GM12878 (cell line): ENCODE results near the gene FADS3. TPM values are rescaled to one million over a fixed set of nuclear protein-coding genes. Genes with fewer than 3 reads are reported as not detected.

Experiments
- ATAC-seq: fragments of 200-7000 bp; cut with Tn5 transposase; 3 replicates; pipeline ENCODE4 v1.9.1; 2020; ENCODE audit warnings: mild to moderate bottlenecking, moderate library complexity
- BruUV-seq: library from RNA; stranded (reverse); fragments of 400-500 nt; replicated peaks from 2 replicates; lab custom pipeline; 2021; lab: Mats Ljungman, UMichigan
- CTCF ChIA-PET: fragments of 300-600 bp; sonication (Branson Sonifier 250); formaldehyde crosslinking; extraction: SDS; loops from one replicate; lab custom pipeline; 2021; ENCODE audit warnings: inconsistent platforms; lab: Yijun Ruan, JAX
- POLR2A ChIA-PET: fragments of 350-600 bp; formaldehyde crosslinking; extraction: SDS; loops from one replicate; lab custom pipeline; 2021; ENCODE audit warnings: inconsistent platforms; lab: Charles Lee
- RAD21 ChIA-PET: fragments of 300-600 bp; sonication (Branson Sonifier 250); formaldehyde crosslinking; loops from one replicate; lab custom pipeline; 2023; ENCODE audit warnings: antibody characterized with exemption; ENCODE audit not compliant: unreplicated experiment; lab: Charles Lee
- SMC1A ChIA-PET: fragments of 300-600 bp; sonication (Branson Sonifier 250); formaldehyde crosslinking; loops from one replicate; lab custom pipeline; 2023; ENCODE audit not compliant: unreplicated experiment, uncharacterized antibody; lab: Charles Lee
- DNase-seq: peaks from one replicate; pipeline ENCODE4 v3.0.0-alpha.2; 2011; ENCODE audit warnings: low read depth, low spot score
- FAIRE-seq: peaks from 3 replicates; lab custom pipeline; 2011; peaks lifted over from hg19 to GRCh38; lab: Jason Lieb, UNC
- H2AFZ ChIP-seq: 2 replicates; pipeline ENCODE4 v1.6.0; 2011; ENCODE audit warnings: low read depth, low read length, control low read depth; ENCODE audit not compliant: control insufficient read depth
- H3K27ac ChIP-seq: 2 replicates; pipeline ENCODE4 v1.5.1; 2011; ENCODE audit warnings: control low read depth; ENCODE audit not compliant: control insufficient read depth, insufficient read depth
- H3K27me3 ChIP-seq, 2 experiments: replicated peaks in 1 of 2; 2 replicates each; pipeline versions ENCODE4 v1.6.0 to v1.6.1; 2011; ENCODE audit warnings: low read length in 1 of 2; ENCODE audit not compliant: control insufficient read depth in 2 of 2, insufficient read depth in 2 of 2
- H3K36me3 ChIP-seq, 2 experiments: 2 replicates each; pipeline ENCODE4 v1.5.1; 2011; ENCODE audit warnings: low read length in 1 of 2; ENCODE audit not compliant: control insufficient read depth in 2 of 2, insufficient read depth in 2 of 2
- H3K4me1 ChIP-seq: 2 replicates; pipeline ENCODE4 v1.6.1; 2011; ENCODE audit warnings: mild to moderate bottlenecking, low read length, moderate library complexity, mixed read lengths; ENCODE audit not compliant: control insufficient read depth, insufficient read depth
- H3K4me2 ChIP-seq: 2 replicates; pipeline ENCODE4 v1.6.0; 2011; ENCODE audit warnings: control low read depth; ENCODE audit not compliant: control insufficient read depth, insufficient read depth
- H3K4me3 ChIP-seq: fragments of 200-600 bp; sonication (generic); 2 replicates; pipeline ENCODE4 v1.5.1; 2016
- H3K79me2 ChIP-seq: 2 replicates; pipeline ENCODE4 v1.6.0; 2011; ENCODE audit warnings: low read length; ENCODE audit not compliant: control insufficient read depth, insufficient read depth
- H3K9ac ChIP-seq: 2 replicates; pipeline ENCODE4 v1.8.0; 2011; ENCODE audit warnings: low read length, control low read depth, mixed read lengths; ENCODE audit not compliant: control insufficient read depth, insufficient read depth
- H3K9me3 ChIP-seq: replicated peaks from 3 replicates; pipeline ENCODE4 v1.5.1; 2011; ENCODE audit warnings: mild to moderate bottlenecking, low read length; ENCODE audit not compliant: control insufficient read depth, insufficient read depth
- H4K20me1 ChIP-seq: 2 replicates; pipeline ENCODE4 v1.6.0; 2011; ENCODE audit not compliant: control insufficient read depth, insufficient read depth
- E2F8 ChIP-seq: fragments of 450-650 bp; IDR thresholded peaks from 2 replicates; pipeline ENCODE4 v1.6.1; 2018; ENCODE audit warnings: mild to moderate bottlenecking, low read depth, moderate library complexity; ENCODE audit not compliant: partially characterized antibody
- ETV6 ChIP-seq, 2 experiments: fragments of 450-650 bp in 1 of 2; IDR thresholded peaks in 1 of 2; conservative IDR thresholded peaks in 1 of 2; 2 replicates each; pipeline ENCODE4 v1.6.1; 2014; ENCODE audit warnings: antibody characterized with exemption in 1 of 2, borderline replicate concordance in 1 of 2, low read depth in 1 of 2, mild to moderate bottlenecking in 1 of 2, moderate library complexity in 1 of 2
- POLR2AphosphoS2 ChIP-seq: IDR thresholded peaks from 2 replicates; pipeline ENCODE4 v1.6.1; 2011; ENCODE audit warnings: low read depth, mild to moderate bottlenecking, low read length, improper control_type of control experiment, moderate library complexity
- POU2F2 ChIP-seq: IDR thresholded peaks from 3 replicates; pipeline ENCODE4 v1.6.1; 2011; ENCODE audit warnings: low read depth, mild to moderate bottlenecking, low read length, borderline replicate concordance
- PRDM15 ChIP-seq: fragments of 450-650 bp; formaldehyde crosslinking; IDR thresholded peaks from 2 replicates; pipeline ENCODE4 v1.4.0; 2020; ENCODE audit warnings: mild to moderate bottlenecking, moderate library complexity
- RB1 ChIP-seq: fragments of 450-650 bp; formaldehyde crosslinking; IDR thresholded peaks from 2 replicates; pipeline ENCODE4 v1.6.1; 2017; ENCODE audit warnings: mild to moderate bottlenecking, borderline replicate concordance
- RBBP5 ChIP-seq: fragments of 200-600 bp; sonication (generic); conservative IDR thresholded peaks from 2 replicates; pipeline ENCODE4 v1.6.1; 2016
- SMAD1 ChIP-seq: fragments of 450-650 bp; IDR thresholded peaks from 2 replicates; pipeline ENCODE4 v1.6.1; 2018; ENCODE audit warnings: mild to moderate bottlenecking, low read depth; ENCODE audit not compliant: partially characterized antibody
- TCF3 ChIP-seq: IDR thresholded peaks from 2 replicates; pipeline ENCODE4 v1.6.1; 2012; ENCODE audit warnings: low read depth, mild to moderate bottlenecking, low read length, borderline replicate concordance; ENCODE audit not compliant: insufficient read depth
- USF2 ChIP-seq: IDR thresholded peaks from 2 replicates; pipeline ENCODE4 v1.6.1; 2011; ENCODE audit warnings: low read depth, low read length, improper control_type of control experiment, borderline replicate concordance
- ZBTB33 ChIP-seq: fragments of 450-650 bp; IDR thresholded peaks from 2 replicates; pipeline ENCODE4 v1.6.1; 2017; ENCODE audit warnings: mild to moderate bottlenecking
- WGBS: methylation state at CpG from one replicate; pipeline ENCODE4 v1.1.6; 2016; ENCODE audit warnings: low lambda C conversion rate; ENCODE audit not compliant: insufficient replicate concordance, insufficient coverage; ENCODE audit errors: missing lambda C conversion rate; 5-methylcytosine and 5-hydroxymethylcytosine counted together
- in situ Hi-C: fragments of 300-500 bp; cut with MboI; formaldehyde crosslinking; loops from 9 replicates; pipeline ENCODE4 v1.14.3; 2018; ENCODE audit warnings: mixed read lengths
- intact Hi-C: fragments of 100-400 bp; cut with micrococcal nuclease; formaldehyde crosslinking; loops from one replicate; pipeline ENCODE4 v1.14.2; 2022; ENCODE audit not compliant: unreplicated experiment
- polyA plus RNA-seq, 11 experiments: library from polyadenylated mRNA; depleted of rRNA in 4 of 11; unstranded in 6 of 11; stranded (reverse) in 5 of 11; fragments of >200 nt; fragmentation: Nextera tagmentation in 4 of 11; fragmentation: Illumina TruSeq in 1 of 11; extraction: Ambion mirVana in 4 of 11; extraction: Trizol in 1 of 11; gene quantifications; 1 replicate in 1 of 11; 2 replicates in 10 of 11; pipeline versions ENCODE4 v1.2.1 to v1.2.3, GENCODE V29; 2011 to 2016; ENCODE audit warnings: inconsistent platforms in 2 of 11, missing spikeins in 2 of 11, low read depth in 1 of 11
- total RNA-seq, 4 experiments: library from RNA; depleted of rRNA in 3 of 4; stranded (reverse); fragments of >200 nt in 3 of 4; fragmentation: Illumina TruSeq in 1 of 4; extraction: Trizol in 1 of 4; gene quantifications; 2 replicates each; pipeline versions ENCODE4 v1.2.1 to v1.2.3, GENCODE V29; 2013 to 2021
- TF ChIP-seq, protein P1 (sequence below): fragments of 450-650 bp; IDR thresholded peaks from 2 replicates; pipeline ENCODE4 v1.6.1; 2017; ENCODE audit warnings: borderline replicate concordance

The FADS3 gene
- total and polyA plus RNA-seq, 10 of the 15 experiments (the other 5 are each of a cell fraction or from before 2014, with no cell fraction given) = 0.23 to 8.1 (median 4.2) TPM

GRCh38 chr11:61848631-61849030 is 42.7 kb downstream of the FADS3 start:
- RAD21 ChIA-PET = no interaction called here
- Histone ChIP-seq H3K4me1 (peaks cover 5% of the 10 kb centered on the region; the same call in 1 of the 2 replicates), H3K27me3 (no peaks in the 10 kb centered on the region), H3K79me2 (no peaks in the 10 kb centered on the region), H2AFZ (no peak overlapping the region), H3K9me3 (no peaks in the 10 kb centered on the region), H4K20me1 (no peaks in the 10 kb centered on the region), H3K4me3 (no peak overlapping the region), H3K4me2 (no peak overlapping the region), H3K36me3 (peaks cover 14 to 42% of the 10 kb centered on the region in 2 experiments), H3K9ac (no peak overlapping the region), H3K27ac (no peak overlapping the region)
- no peak for DNase-seq
- in situ Hi-C loops (no loop called here), intact Hi-C loops (no loop called here)
- BruUV-seq = no TSS peak
- ATAC-seq = no peak
- CTCF ChIA-PET = interaction anchor here (0.6 to 1.0 kb wide), 3 partner anchors 52 to 496 kb away, joined by 3 read pairs; no protein-coding TSS in a partner anchor
- no peak for FAIRE-seq
- POLR2A ChIA-PET = no interaction called here
- 82% methylated on average over 9 of the region's 9 CpGs for WGBS
- SMC1A ChIA-PET = interaction anchor here (1.2 to 1.6 kb wide), 2 partner anchors 13 to 51 kb away, joined by 3 to 8 read pairs; no protein-coding TSS in a partner anchor
- no peak for TF ChIP-seq ZBTB33
- TF ChIP-seq USF2 = no peak
- no peak for TF ChIP-seq RBBP5
- TF ChIP-seq E2F8 = no peak
- TF ChIP-seq RB1 = no peak
- TF ChIP-seq PRDM15 (CRISPR knock-in tag) = no peak
- TF ChIP-seq SMAD1 = no peak
- TF ChIP-seq POLR2AphosphoS2 = no peak
- no peak for TF ChIP-seq TCF3
- TF ChIP-seq, protein P1, sequence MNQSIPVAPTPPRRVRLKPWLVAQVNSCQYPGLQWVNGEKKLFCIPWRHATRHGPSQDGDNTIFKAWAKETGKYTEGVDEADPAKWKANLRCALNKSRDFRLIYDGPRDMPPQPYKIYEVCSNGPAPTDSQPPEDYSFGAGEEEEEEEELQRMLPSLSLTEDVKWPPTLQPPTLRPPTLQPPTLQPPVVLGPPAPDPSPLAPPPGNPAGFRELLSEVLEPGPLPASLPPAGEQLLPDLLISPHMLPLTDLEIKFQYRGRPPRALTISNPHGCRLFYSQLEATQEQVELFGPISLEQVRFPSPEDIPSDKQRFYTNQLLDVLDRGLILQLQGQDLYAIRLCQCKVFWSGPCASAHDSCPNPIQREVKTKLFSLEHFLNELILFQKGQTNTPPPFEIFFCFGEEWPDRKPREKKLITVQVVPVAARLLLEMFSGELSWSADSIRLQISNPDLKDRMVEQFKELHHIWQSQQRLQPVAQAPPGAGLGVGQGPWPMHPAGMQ = no peak
- TF ChIP-seq ETV6 (conservative IDR thresholded peaks at IDR 0.05 in 1 of 2, IDR thresholded peaks at IDR 0.05 in 1 of 2; ENCODE audit: borderline replicate concordance in 1 of 2, low read depth in 1 of 2) = no peak
- no peak for TF ChIP-seq POU2F2
